GM10248 (cell line): ENCODE results near the gene SDCCAG8.

Experiments
- CTCF ChIA-PET: fragments of 300-600 bp; sonication (Branson Sonifier 250); formaldehyde crosslinking; extraction: SDS; loops from one replicate; lab custom pipeline; 2021; ENCODE audit warnings: antibody characterized with exemption; lab: Yijun Ruan, JAX
- POLR2A ChIA-PET: fragments of 350-650 bp; sonication (Branson Sonifier 250); formaldehyde crosslinking; extraction: SDS; loops from one replicate; lab custom pipeline; 2020; ENCODE audit warnings: antibody characterized with exemption; lab: Yijun Ruan, JAX
- DNase-seq: peaks from one replicate; pipeline ENCODE4 v3.0.0; 2012; ENCODE audit errors: extremely low spot score
- TF ChIP-seq, protein P1 (sequence below): IDR thresholded peaks from 2 replicates; pipeline ENCODE4 v1.5.1; 2012; ENCODE audit warnings: mild to moderate bottlenecking, low read depth; ENCODE audit errors: extremely low read depth, missing control alignments, control extremely low read depth

SDCCAG8 gene

DNA sequence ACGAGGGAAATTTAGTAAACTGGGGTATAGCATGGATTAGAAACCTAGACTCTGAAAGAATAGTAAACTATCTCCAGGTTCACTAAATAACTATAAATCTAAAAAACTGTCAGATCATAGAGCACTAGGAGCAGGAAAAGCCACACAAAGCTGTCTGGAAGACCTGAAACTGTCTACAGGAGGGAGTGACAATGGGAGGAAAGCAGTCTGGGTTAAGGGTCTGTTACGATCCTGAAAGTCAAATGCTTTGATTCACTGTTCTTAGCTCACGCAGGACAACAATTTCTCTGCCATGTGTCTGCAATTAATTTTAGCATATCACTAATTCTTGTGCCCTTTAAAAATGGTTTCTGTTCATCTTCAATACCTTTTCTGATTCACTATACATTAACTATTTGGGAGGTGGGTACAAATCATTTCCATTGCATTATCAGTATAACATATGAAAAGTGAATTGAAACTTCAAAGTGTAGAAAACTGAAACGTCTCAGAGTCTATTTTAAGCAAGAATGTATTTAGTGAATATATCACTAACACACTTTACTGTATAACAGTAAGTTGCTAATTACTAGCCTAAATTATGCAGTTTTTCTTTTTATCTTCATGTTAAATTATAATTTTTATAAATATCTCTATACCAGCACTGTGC is 19.1 kb upstream of the SDCCAG8 start:
- no peak for DNase-seq
- TF ChIP-seq, protein P1, sequence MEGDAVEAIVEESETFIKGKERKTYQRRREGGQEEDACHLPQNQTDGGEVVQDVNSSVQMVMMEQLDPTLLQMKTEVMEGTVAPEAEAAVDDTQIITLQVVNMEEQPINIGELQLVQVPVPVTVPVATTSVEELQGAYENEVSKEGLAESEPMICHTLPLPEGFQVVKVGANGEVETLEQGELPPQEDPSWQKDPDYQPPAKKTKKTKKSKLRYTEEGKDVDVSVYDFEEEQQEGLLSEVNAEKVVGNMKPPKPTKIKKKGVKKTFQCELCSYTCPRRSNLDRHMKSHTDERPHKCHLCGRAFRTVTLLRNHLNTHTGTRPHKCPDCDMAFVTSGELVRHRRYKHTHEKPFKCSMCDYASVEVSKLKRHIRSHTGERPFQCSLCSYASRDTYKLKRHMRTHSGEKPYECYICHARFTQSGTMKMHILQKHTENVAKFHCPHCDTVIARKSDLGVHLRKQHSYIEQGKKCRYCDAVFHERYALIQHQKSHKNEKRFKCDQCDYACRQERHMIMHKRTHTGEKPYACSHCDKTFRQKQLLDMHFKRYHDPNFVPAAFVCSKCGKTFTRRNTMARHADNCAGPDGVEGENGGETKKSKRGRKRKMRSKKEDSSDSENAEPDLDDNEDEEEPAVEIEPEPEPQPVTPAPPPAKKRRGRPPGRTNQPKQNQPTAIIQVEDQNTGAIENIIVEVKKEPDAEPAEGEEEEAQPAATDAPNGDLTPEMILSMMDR: no peak
- ChIA-PET CTCF (interaction anchor here (0.8 to 4.4 kb wide), 3 partner anchors 8 to 23 kb away, joined by 3 to 11 read pairs (median 3); no protein-coding TSS in a partner anchor), POLR2A (interaction anchor here (0.6 kb wide), 1 partner anchor 10 kb away, joined by 5 read pairs; no protein-coding TSS in a partner anchor)

DNA sequence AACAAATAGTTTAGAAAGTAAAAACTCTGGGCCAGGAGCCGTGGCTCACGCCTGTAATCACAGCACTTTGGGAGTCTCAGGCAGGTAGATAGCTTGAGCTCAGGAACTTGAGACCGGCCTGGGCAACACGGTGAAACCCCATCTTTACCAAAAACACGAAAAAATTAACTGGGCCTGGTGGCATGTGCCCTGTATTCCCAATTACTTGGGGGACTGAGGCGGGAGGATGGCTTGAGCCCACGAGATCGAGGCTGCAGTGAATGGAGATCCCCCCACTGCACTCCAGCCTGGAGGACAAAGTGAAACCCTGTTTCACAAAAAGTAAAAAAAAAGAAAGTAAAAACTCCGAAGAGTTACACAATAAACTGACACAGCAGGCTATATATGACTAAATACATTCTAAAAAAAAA is 11.4 kb upstream of the SDCCAG8 start:
- DNase-seq: no peak
- CTCF ChIA-PET: interaction anchor here (1.0 to 2.1 kb wide), 4 partner anchors 9 to 18 kb away, joined by 3 to 6 read pairs (median 4); partner anchors contain the start of gene SDCCAG8
- TF ChIP-seq, protein P1: no peak
- POLR2A ChIA-PET: no interaction called here

DNA sequence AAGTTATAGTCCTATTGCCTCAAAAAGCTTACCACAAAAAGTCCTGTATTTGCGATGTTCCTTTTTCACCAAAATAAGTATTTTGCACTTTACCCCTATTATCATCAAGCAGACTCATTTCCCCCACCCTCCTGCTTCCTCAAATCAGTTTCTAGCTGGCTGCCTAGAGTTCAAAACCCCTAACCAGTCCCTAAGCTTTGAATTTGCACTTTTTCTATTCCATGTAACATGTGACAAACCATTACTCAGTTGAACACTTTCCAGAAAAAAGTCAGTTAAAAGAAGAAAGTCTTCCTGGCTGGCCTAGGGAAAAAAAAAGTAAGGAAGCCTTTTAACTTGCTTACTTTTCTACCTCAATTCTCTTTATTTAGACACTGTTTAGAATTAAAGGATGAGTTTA is 8.9 kb upstream of the SDCCAG8 start:
- TF ChIP-seq, protein P1: no peak
- POLR2A ChIA-PET: interaction anchor here (2.0 kb wide), 1 partner anchor 9 kb away, joined by 10 read pairs; the partner anchor contains the start of genes CEP170 and SDCCAG8
- no peak for DNase-seq
- CTCF ChIA-PET: interaction anchor here (1.0 to 3.0 kb wide), 3 partner anchors 9 to 14 kb away, joined by 3 to 11 read pairs (median 4); partner anchors contain the start of genes CEP170 and SDCCAG8

DNA sequence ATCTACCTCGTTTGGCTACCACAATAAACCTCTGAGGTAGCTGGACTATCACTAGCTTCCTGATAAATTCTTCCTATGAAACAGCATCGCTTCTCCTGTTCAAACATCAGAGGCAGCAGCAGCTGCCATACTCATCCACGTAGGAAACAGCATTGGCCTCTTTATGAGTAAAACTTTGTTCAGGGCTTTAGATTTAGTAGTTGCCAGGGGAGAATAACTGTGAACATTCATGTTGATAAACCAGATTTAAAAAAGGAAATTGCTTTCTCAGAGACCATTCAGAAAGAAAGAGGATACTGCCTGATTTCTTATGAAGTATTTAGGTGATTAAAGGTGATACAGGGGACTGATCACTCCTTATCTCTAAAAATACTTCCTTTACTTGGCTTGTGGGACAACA is 7.9 kb upstream of the SDCCAG8 start:
- POLR2A ChIA-PET: interaction anchor here (2.0 kb wide), 1 partner anchor 8 kb away, joined by 10 read pairs; the partner anchor contains the start of genes CEP170 and SDCCAG8
- CTCF ChIA-PET: interaction anchor here (3.0 kb wide), 1 partner anchor 12 kb away, joined by 11 read pairs; no protein-coding TSS in a partner anchor

DNA sequence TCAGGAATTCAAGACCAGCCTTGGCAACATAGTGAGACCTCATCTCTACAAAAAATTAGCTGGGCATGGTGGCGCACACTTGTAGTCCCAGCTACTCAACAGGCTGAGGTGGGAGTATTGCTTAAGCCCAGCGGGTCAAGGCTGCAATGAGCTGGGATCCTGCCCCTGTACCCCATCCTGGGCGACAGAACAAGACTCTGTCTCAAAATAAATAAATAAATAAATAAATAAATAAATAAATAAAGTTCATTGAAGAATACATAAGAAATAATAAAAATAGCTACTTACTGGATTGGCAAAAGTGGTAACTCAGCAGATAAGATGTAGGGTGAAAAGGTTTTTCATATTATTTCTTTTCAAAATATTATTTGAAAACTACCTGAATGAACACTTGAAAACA is 6.6 kb upstream of the SDCCAG8 start:
- ChIA-PET CTCF (interaction anchor here (3.0 kb wide), 1 partner anchor 14 kb away, joined by 11 read pairs; no protein-coding TSS in a partner anchor), POLR2A (no interaction called here)
- TF ChIP-seq, protein P1: no peak
- no peak for DNase-seq

More for the DNA sequence above, 7.9 kb upstream of the SDCCAG8 start:
- TF ChIP-seq, protein P1: no peak
- DNase-seq: no peak

DNA sequence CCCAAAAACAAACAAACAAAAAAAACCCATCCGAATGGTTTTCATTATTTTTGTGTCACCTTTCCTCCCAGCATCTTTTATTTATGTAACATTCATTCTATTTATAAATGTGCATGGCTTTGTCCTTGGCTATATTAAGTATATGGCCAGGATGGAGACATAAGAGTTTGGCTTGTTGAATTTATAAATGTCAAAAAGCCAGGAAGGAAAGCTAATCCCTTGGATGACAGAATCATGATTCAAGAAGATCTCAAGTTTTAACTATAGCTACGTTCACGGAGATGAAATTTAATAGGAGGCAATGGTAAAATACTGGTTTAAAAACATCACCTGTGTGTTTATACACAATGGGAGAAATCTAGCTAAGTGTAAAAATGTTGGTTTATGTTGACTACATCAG is 5.7 kb upstream of the SDCCAG8 start:
- ChIA-PET POLR2A (no interaction called here), CTCF (interaction anchor here (0.8 kb wide), 1 partner anchor 15 kb away, joined by 3 read pairs; no protein-coding TSS in a partner anchor)
- DNase-seq: no peak
- TF ChIP-seq, protein P1: no peak
